Omental fat pad (tissue), 4 donors: ENCODE results near the gene NT5C1A. TPM values are rescaled to one million over a fixed set of nuclear protein-coding genes. Genes with fewer than 3 reads are reported as not detected.

Experiments used
- ATAC-seq: fragments of 150-250 bp; one replicate; pipeline ENCODE4 v1.9.1; 2016; ENCODE audit warnings: mild to moderate bottlenecking, moderate library complexity; ENCODE audit not compliant: low FRiP score
- DNase-seq: peaks from one replicate; pipeline ENCODE4 v3.0.0-alpha.2; 2019; ENCODE audit warnings: low spot score
- total RNA-seq, 4 donors: library from RNA; depleted of rRNA; stranded (reverse); fragments of >200 nt; gene quantifications; one replicate each; pipeline ENCODE4 v1.1.0, GENCODE V29; 2016
- TF ChIP-seq, protein P1 (sequence below), 3 donors: fragments of 450-650 bp; IDR thresholded peaks; one replicate each; pipeline ENCODE4 v1.5.1; 2016 to 2017; ENCODE audit warnings: antibody characterized with exemption in 3 of 3, mild to moderate bottlenecking in 3 of 3, moderate library complexity in 2 of 3

NT5C1A gene
- total RNA-seq, 4 donors from 2014 or later: 1.3 TPM; not detected in 3

DNA sequence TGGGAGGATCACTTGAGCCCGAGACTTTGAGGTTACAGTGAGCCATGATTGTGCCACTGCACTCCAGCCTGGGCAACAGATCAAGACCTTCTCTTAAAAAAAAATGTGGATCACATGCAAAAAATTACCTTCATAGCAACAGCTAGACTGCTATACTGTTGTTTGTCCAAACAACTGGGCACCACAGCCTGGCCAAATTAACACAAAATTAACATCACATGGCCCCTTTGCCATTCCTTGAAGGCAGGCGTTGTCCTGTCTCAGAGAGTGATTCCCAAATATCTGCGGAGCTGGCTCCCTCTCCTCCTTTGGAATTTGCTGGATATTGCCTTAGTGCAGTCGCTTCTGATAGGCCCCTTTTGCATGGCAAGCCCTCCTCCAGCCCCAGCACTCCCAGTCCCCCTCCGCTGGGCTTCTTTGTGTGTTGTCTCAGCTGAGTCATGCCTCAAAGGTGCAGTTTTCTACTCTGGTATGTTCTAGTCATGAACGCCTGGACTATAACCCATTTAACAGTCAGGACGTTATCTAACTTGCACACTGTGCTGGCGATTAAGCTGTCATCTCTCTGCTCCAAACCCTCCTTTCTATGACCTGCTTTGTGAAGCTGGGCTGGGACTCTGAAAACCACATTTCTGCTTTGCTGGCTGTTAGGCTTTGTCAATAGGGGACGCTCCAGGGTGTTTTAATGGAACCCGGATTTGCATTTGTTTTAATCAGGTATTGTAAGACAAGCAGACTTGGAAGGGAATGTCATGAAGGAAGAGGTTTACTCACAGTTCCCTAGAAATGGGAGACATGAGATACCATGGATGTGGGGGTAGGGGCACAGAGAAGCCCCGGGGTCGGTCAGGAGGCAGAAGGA, 39.4 kb upstream of the NT5C1A start:
- ATAC-seq: no peak
- TF ChIP-seq, protein P1, sequence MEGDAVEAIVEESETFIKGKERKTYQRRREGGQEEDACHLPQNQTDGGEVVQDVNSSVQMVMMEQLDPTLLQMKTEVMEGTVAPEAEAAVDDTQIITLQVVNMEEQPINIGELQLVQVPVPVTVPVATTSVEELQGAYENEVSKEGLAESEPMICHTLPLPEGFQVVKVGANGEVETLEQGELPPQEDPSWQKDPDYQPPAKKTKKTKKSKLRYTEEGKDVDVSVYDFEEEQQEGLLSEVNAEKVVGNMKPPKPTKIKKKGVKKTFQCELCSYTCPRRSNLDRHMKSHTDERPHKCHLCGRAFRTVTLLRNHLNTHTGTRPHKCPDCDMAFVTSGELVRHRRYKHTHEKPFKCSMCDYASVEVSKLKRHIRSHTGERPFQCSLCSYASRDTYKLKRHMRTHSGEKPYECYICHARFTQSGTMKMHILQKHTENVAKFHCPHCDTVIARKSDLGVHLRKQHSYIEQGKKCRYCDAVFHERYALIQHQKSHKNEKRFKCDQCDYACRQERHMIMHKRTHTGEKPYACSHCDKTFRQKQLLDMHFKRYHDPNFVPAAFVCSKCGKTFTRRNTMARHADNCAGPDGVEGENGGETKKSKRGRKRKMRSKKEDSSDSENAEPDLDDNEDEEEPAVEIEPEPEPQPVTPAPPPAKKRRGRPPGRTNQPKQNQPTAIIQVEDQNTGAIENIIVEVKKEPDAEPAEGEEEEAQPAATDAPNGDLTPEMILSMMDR (IDR thresholded peaks at IDR 0.05): no peak
- DNase-seq: no peak

DNA sequence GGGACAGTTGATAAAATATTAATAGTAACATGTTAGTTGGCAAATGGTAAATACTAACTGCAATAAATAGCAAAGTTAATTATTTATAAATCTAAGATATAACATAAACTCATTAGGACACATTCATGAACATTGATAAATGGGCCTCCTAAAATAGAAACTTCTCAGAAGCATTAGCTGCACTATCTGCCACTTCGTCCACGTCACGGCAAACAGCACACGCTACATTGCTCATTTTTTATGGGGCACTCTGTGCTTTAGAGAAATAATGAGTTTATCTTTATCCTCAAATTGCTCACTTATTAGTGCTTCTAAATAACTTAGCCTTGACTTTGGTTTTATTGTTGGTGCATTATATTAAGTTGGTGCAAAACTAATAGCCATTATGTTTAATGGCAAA, 35.6 kb upstream of the NT5C1A start:
- ATAC-seq: no peak
- TF ChIP-seq, protein P1 (IDR thresholded peaks at IDR 0.05): no peak
- DNase-seq: no peak

DNA sequence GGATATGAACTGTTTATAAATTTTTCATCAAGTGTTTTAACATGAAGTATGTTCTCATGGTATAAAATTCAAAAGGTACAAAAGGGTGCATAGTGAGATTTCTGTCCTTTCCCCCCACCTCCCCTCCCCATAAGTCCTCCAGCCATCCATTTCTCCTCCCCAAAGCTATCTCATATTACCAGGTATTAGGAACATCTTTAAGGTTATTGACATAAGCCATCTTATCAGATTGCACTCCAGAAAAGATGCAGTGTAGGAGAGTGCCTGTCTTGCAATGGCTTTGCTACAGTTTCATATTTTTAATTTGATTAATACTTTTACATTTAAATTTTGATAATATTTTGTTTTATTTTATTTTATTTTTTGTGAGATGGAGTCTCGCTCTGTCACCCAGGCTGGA, 32.9 kb upstream of the NT5C1A start:
- TF ChIP-seq, protein P1 (IDR thresholded peaks at IDR 0.05): no peak
- ATAC-seq (no peak), DNase-seq (no peak)

DNA sequence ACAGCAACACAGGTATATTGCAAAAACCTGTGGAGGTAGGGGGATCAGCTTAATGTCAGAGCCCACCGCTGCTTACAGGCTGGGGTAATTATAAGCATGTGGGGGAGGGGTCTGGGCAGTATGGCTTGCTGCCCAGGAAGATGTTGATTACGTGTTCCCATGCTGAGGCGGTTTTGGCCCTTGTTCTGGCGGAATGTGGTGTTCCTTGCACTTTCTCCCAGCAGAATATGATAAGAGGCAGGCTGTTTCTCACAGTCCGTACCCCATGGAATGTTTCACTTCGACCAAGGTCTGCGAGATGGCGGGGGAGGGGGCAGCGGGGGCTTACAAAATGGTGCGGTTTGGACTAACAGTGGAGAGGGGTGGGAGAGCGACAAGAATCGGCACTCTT, 29.1 kb upstream of the NT5C1A start:
- TF ChIP-seq, protein P1 (IDR thresholded peaks at IDR 0.05): no peak
- ATAC-seq (peak; percentile 37), DNase-seq (no peak)

DNA sequence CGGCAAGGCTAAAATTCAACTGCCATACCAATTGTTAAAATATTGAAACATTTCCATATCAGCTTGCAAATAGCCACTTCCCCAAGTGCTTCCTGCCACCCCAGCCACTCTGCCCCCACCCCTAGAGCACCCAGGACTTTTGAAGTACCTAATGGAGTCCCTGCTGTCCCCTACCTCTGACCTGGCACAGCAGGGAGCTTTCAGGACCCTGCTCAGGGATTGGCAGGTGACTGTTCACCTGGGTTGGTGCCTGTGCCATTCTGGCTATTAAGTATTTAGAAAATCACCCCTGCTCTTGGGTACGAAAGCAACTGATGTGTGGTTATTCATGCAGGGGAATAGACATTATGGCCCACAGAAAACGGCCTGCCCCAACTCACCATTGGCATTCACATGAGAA, 28.4 kb upstream of the NT5C1A start:
- ATAC-seq (no peak), DNase-seq (no peak)
- TF ChIP-seq, protein P1 (IDR thresholded peaks at IDR 0.05): no peak

DNA sequence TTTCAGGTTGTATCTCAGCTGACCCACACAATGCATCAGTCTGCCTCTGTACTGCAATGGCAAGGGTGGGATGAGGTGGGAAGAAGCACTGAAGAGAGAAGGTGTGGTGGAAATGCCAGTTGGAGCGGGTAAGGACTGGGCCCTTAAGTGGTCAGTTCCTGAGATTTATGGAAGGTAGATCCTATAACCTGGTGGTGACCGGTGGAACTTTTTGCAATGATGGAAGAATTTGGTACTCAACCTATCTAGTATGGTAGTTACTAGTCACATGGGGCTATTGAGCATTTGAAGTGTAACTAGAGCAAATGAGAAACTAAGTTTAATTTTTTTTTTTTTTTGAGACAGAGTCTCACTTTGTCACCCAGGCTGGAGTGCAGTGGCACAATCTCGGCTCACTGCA, 27.5 kb upstream of the NT5C1A start:
- DNase-seq: no peak
- TF ChIP-seq, protein P1 (IDR thresholded peaks at IDR 0.05): no peak
- no peak for ATAC-seq

DNA sequence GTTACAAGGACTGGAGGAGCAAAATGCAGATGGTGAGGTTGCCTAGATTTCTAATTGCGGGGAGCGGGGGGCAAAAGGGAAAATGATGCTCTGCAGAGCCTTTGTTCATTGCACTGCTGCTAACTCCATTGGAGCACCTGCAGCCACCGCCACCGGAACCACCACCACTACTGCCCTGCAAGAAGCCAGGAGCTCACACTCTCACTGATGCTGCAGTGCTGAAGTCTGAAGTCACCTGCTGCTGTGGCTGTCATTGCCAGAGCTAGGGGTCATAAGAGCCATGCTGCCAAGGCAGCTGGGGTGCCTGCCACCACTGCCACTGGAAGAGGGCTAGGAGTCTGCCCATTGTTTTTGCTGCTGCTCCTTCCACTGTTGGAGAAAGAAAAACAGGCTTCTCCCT, 26.7 kb upstream of the NT5C1A start:
- DNase-seq (no peak), ATAC-seq (no peak)
- TF ChIP-seq, protein P1 (IDR thresholded peaks at IDR 0.05): no peak
